K562 (cell line): ENCODE data around the gene EFNB3. TPM values are rescaled to one million over a fixed set of nuclear protein-coding genes. Genes with fewer than 3 reads are reported as not detected.

Experiments
- ATAC-seq: fragments of 200-7000 bp; cut with Tn5 transposase; 3 replicates; pipeline ENCODE4 v1.9.1; 2020; ENCODE audit warnings: moderate library complexity
- BruUV-seq: library from RNA; stranded (reverse); fragments of 400-500 nt; replicated peaks from 2 replicates; lab custom pipeline; 2021; lab: Mats Ljungman, UMichigan
- CTCF ChIA-PET: fragments of 300-600 bp; formaldehyde crosslinking; extraction: SDS; loops from one replicate; lab custom pipeline; 2021; ENCODE audit warnings: low intra/inter-chr PET ratio; lab: Yijun Ruan, JAX
- POLR2A ChIA-PET: fragments of 300-600, 350-650 bp; sonication (Branson Sonifier 250); formaldehyde crosslinking; extraction: SDS; loops from one replicate; lab custom pipeline; 2021; ENCODE audit warnings: antibody characterized with exemption, inconsistent platforms; lab: Yijun Ruan, JAX
- DNase-seq, 4 experiments: peaks; one replicate each; pipeline versions ENCODE4 v3.0.0 to v3.0.0-alpha.2; 2011 to 2018; ENCODE audit warnings: low spot score in 3 of 4, mixed read lengths in 3 of 4; ENCODE audit errors: extremely low read depth in 1 of 4
- FAIRE-seq: peaks from 2 replicates; lab custom pipeline; 2011; peaks lifted over from hg19 to GRCh38; lab: Jason Lieb, UNC
- H2AFZ ChIP-seq: 2 replicates; pipeline ENCODE4 v1.6.0; 2011; ENCODE audit warnings: low read depth, low read length, control low read depth, inconsistent platforms
- H3K27ac ChIP-seq: fragments of 200-600 bp; 3 replicates; pipeline ENCODE4 v1.8.0; 2011; ENCODE audit warnings: low read depth, mild to moderate bottlenecking, control low read depth, inconsistent platforms, low read length, moderate library complexity, mixed read lengths; ENCODE audit errors: extremely low read depth
- H3K27me3 ChIP-seq, 2 experiments: fragments of 300-600 bp in 1 of 2; 2 replicates in 1 of 2; 3 replicates in 1 of 2; pipeline versions ENCODE4 v1.6.0 to v1.8.0; 2011; ENCODE audit warnings: inconsistent platforms in 2 of 2, low read length in 2 of 2, mild to moderate bottlenecking in 1 of 2, mixed read lengths in 1 of 2, moderate library complexity in 1 of 2; ENCODE audit not compliant: control insufficient read depth in 2 of 2, insufficient read depth in 2 of 2
- H3K36me3 ChIP-seq: fragments of 300-600 bp; 3 replicates; pipeline ENCODE4 v1.8.0; 2011; ENCODE audit warnings: mild to moderate bottlenecking, low read length, inconsistent platforms; ENCODE audit not compliant: control insufficient read depth, insufficient read depth
- H3K4me1 ChIP-seq, 2 experiments: fragments of 200-600 bp in 1 of 2; replicated peaks in 1 of 2; 2 replicates in 1 of 2; 3 replicates in 1 of 2; pipeline versions ENCODE4 v1.5.1 to v1.8.0; 2011; ENCODE audit warnings: inconsistent platforms in 2 of 2, low read length in 2 of 2, mild to moderate bottlenecking in 1 of 2, mixed read lengths in 1 of 2, moderate library complexity in 1 of 2; ENCODE audit not compliant: control insufficient read depth in 2 of 2, insufficient read depth in 2 of 2
- H3K4me2 ChIP-seq: 2 replicates; pipeline ENCODE4 v1.6.1; 2011; ENCODE audit warnings: low read length, control low read depth, inconsistent platforms, mixed read lengths; ENCODE audit not compliant: insufficient read depth
- H3K4me3 ChIP-seq: fragments of 200-600 bp; sonication (generic), shearing (Covaris generic); 2 replicates; pipeline ENCODE4 v1.5.1; 2016; ENCODE audit warnings: control low read depth, inconsistent platforms
- H3K79me2 ChIP-seq: fragments of 200-600 bp; 3 replicates; pipeline ENCODE4 v1.8.0; 2011; ENCODE audit warnings: low read length, inconsistent platforms; ENCODE audit not compliant: control insufficient read depth, insufficient read depth
- H3K9ac ChIP-seq, 2 experiments: 2 replicates each; pipeline versions ENCODE4 v1.6.0 to v1.6.1; 2011; ENCODE audit warnings: low read depth in 2 of 2, low read length in 2 of 2, control low read depth in 1 of 2, inconsistent platforms in 1 of 2, mild to moderate bottlenecking in 1 of 2, mixed read lengths in 1 of 2; ENCODE audit not compliant: insufficient read depth in 1 of 2
- H3K9me1 ChIP-seq: one replicate; pipeline ENCODE4 v1.6.0; 2011; ENCODE audit warnings: inconsistent platforms, mild to moderate bottlenecking, low read length, moderate library complexity; ENCODE audit not compliant: control insufficient read depth, insufficient read depth
- H3K9me3 ChIP-seq: replicated peaks from 2 replicates; pipeline ENCODE4 v1.5.1; 2011; ENCODE audit warnings: low read depth, low read length, inconsistent platforms; ENCODE audit not compliant: control insufficient read depth, insufficient read depth
- H4K20me1 ChIP-seq: replicated peaks from 2 replicates; pipeline ENCODE4 v1.6.1; 2011; ENCODE audit warnings: low read length, inconsistent platforms, mixed read lengths; ENCODE audit not compliant: control insufficient read depth, insufficient read depth
- BRD4 ChIP-seq: fragments of 200-600 bp; sonication (generic); IDR thresholded peaks from 2 replicates; pipeline ENCODE4 v1.6.1; 2017; ENCODE audit warnings: inconsistent platforms
- RBBP5 ChIP-seq: fragments of 200-600 bp; sonication (generic); IDR thresholded peaks from 2 replicates; pipeline ENCODE4 v1.6.1; 2012; ENCODE audit warnings: borderline replicate concordance, mild to moderate bottlenecking, low read length, control low read depth, inconsistent platforms; ENCODE audit not compliant: insufficient read depth, poor library complexity, severe bottlenecking
- SAP30 ChIP-seq: fragments of 200-600 bp; sonication (generic); IDR thresholded peaks from 2 replicates; pipeline ENCODE4 v1.6.1; 2012; ENCODE audit warnings: borderline replicate concordance, low read depth, mild to moderate bottlenecking, moderate library complexity, low read length, control low read depth, inconsistent platforms; ENCODE audit not compliant: insufficient read depth, poor library complexity, severe bottlenecking
- ZFPM2 ChIP-seq: fragments of 250-450 bp; sonication (Bioruptor Pico); IDR thresholded peaks from 2 replicates; pipeline ENCODE4 v1.5.1; 2022; ENCODE audit warnings: mild to moderate bottlenecking
- WGBS: fragments of 100-300 bp; shearing (Covaris generic); methylation state at CpG from one replicate; pipeline ENCODE4 v1.1.6; 2016; ENCODE audit warnings: low coverage, mixed read lengths; ENCODE audit not compliant: insufficient coverage; ENCODE audit errors: missing lambda C conversion rate; 5-methylcytosine and 5-hydroxymethylcytosine counted together
- in situ Hi-C: fragments of 300-500 bp; cut with MboI; formaldehyde crosslinking; loops from 4 replicates; pipeline ENCODE4 v1.15.0; 2018; ENCODE audit warnings: inconsistent platforms, mixed read lengths
- intact Hi-C: fragments of 100-400 bp; cut with micrococcal nuclease; formaldehyde crosslinking; loops from 2 replicates; pipeline ENCODE4 v1.14.2; 2022
- polyA plus RNA-seq, 8 experiments: library from polyadenylated mRNA; depleted of rRNA in 4 of 8; stranded (reverse) in 5 of 8; unstranded in 3 of 8; fragments of >200 nt; fragmentation: Nextera tagmentation in 2 of 8; fragmentation: Illumina TruSeq in 1 of 8; extraction: Ambion mirVana in 2 of 8; extraction: Trizol in 1 of 8; gene quantifications; 2 replicates each; pipeline versions ENCODE4 v1.2.1 to v1.2.3, GENCODE V29; 2011 to 2014; ENCODE audit warnings: inconsistent platforms in 1 of 8, missing spikeins in 1 of 8
- total RNA-seq, 7 experiments: library from RNA; depleted of rRNA in 6 of 7; stranded (reverse); fragments of >200 nt in 6 of 7; fragmentation: Illumina TruSeq in 2 of 7; extraction: Trizol in 2 of 7; gene quantifications; 2 replicates each; pipeline versions ENCODE4 v1.2.1 to v1.2.3, GENCODE V29; 2011 to 2021; ENCODE audit warnings: low replicate concordance in 1 of 7
- TF ChIP-seq, protein P1 (sequence below), 2 experiments: fragments of 450-650 bp in 1 of 2; sonication (generic) in 1 of 2; formaldehyde crosslinking in 1 of 2; IDR thresholded peaks; 2 replicates each; pipeline versions ENCODE4 v1.7.1 to v1.9.0; 2016 to 2022; ENCODE audit warnings: inconsistent platforms in 1 of 2, mild to moderate bottlenecking in 1 of 2, missing genetic modification reagents in 1 of 2
- TF ChIP-seq, protein P2 (sequence below): fragments of 200-800 bp; sonication (Bioruptor generic); IDR thresholded peaks from 2 replicates; pipeline ENCODE4 v1.6.1; 2017; ENCODE audit warnings: missing genetic modification characterization, missing compliant biosample characterization

The EFNB3 gene
- total and polyA plus RNA-seq, 9 of the 15 experiments (the other 6 are each of a cell fraction or from before 2014, with no cell fraction given) = not detected

DNA sequence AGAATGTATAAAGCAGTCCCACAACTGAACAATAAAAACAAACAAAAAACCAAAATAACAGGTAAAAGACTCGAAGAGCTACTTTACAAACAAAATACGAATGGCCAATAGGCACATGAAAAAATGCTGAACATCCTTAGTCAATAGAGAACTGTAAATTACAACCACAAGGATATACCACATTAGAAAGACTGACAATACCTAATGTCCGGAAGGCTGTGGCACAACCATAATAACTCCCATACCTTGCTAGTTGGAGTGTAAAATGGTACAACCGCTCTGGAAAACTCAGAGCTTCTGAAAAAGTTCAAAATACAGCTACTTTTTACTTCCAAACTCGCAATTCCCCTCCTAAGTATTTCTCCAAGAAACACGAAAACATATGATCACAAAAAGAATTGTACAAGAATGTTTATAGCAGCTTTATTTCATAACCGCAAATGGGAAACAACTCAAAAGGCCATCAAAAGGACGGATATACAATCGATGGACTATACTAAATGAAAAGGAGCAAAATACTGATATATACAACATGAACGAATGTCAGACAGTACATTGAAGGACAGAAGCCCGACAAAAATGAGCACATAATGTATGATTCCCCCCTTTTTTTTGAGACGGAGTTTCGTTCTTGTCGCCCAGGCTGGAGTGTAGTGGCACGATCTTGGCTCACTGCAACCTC lies 20.0 kb upstream of the EFNB3 start:
- no peaks in the 10 kb centered on the region for H3K9me3 ChIP-seq
- peak overlapping the region; percentile 99 for H3K4me2 ChIP-seq
- H2AFZ ChIP-seq = peak overlapping the region; percentile 55; the same call in 1 of the 2 replicates
- H3K9me1 ChIP-seq = no peaks in the 10 kb centered on the region
- no peaks in the 10 kb centered on the region for H4K20me1 ChIP-seq
- ATAC-seq (no peak), FAIRE-seq (no peak), DNase-seq (no peak)
- peaks cover 2 to 15% of the 10 kb centered on the region in 2 experiments; a peak in 3 of 5 replicates for H3K4me1 ChIP-seq
- intact Hi-C loops = loop anchor here (5.0 kb wide), 1 partner anchor 98 kb away; no protein-coding TSS in a partner anchor
- ChIA-PET CTCF (no interaction called here), POLR2A (interaction anchor here (1.4 to 7.3 kb wide), 12 partner anchors 8 to 101 kb away, joined by 5 to 67 read pairs (median 22); partner anchors contain the start of genes ATP1B2, EFNB3, MPDU1 and SAT2)
- no peaks in the 10 kb centered on the region for H3K27me3 ChIP-seq
- TF ChIP-seq, protein P1, sequence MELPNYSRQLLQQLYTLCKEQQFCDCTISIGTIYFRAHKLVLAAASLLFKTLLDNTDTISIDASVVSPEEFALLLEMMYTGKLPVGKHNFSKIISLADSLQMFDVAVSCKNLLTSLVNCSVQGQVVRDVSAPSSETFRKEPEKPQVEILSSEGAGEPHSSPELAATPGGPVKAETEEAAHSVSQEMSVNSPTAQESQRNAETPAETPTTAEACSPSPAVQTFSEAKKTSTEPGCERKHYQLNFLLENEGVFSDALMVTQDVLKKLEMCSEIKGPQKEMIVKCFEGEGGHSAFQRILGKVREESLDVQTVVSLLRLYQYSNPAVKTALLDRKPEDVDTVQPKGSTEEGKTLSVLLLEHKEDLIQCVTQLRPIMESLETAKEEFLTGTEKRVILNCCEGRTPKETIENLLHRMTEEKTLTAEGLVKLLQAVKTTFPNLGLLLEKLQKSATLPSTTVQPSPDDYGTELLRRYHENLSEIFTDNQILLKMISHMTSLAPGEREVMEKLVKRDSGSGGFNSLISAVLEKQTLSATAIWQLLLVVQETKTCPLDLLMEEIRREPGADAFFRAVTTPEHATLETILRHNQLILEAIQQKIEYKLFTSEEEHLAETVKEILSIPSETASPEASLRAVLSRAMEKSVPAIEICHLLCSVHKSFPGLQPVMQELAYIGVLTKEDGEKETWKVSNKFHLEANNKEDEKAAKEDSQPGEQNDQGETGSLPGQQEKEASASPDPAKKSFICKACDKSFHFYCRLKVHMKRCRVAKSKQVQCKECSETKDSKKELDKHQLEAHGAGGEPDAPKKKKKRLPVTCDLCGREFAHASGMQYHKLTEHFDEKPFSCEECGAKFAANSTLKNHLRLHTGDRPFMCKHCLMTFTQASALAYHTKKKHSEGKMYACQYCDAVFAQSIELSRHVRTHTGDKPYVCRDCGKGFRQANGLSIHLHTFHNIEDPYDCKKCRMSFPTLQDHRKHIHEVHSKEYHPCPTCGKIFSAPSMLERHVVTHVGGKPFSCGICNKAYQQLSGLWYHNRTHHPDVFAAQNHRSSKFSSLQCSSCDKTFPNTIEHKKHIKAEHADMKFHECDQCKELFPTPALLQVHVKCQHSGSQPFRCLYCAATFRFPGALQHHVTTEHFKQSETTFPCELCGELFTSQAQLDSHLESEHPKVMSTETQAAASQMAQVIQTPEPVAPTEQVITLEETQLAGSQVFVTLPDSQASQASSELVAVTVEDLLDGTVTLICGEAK (IDR thresholded peaks at IDR 0.05) = 0 out of 2 replicates have a peak, but pooled peaks have one; percentile 32
- TF ChIP-seq, protein P1 (CRISPR knock-in tag; IDR thresholded peaks at IDR 0.05) = no peak
- peak; percentile 11 for TF ChIP-seq RBBP5
- TF ChIP-seq ZFPM2 (CRISPR knock-in tag) = no peak
- peak; percentile 5 for TF ChIP-seq SAP30
- TF ChIP-seq, protein P2, sequence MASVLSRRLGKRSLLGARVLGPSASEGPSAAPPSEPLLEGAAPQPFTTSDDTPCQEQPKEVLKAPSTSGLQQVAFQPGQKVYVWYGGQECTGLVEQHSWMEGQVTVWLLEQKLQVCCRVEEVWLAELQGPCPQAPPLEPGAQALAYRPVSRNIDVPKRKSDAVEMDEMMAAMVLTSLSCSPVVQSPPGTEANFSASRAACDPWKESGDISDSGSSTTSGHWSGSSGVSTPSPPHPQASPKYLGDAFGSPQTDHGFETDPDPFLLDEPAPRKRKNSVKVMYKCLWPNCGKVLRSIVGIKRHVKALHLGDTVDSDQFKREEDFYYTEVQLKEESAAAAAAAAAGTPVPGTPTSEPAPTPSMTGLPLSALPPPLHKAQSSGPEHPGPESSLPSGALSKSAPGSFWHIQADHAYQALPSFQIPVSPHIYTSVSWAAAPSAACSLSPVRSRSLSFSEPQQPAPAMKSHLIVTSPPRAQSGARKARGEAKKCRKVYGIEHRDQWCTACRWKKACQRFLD (CRISPR knock-in tag) = peak; percentile 49; the same call in 1 of the 2 replicates
- TF ChIP-seq BRD4 = 0 out of 2 replicates have a peak, but pooled peaks have one; percentile 10
- H3K4me3 ChIP-seq = peak overlapping the region; percentile 78
- peak overlapping the region; percentile 95 to 96 for H3K9ac ChIP-seq
- 5% methylated on average over 14 of the region's 15 CpGs for WGBS
- H3K79me2 ChIP-seq = peaks cover 66% of the 10 kb centered on the region
- in situ Hi-C loops = loop anchor here (5.0 kb wide), 1 partner anchor 53 kb away; the partner anchor contains the start of gene SHBG
- H3K36me3 ChIP-seq = peaks cover 24% of the 10 kb centered on the region
- no TSS peak for BruUV-seq
- H3K27ac ChIP-seq = peak overlapping the region; percentile 99
